Activated CD8-positive, alpha-beta memory T cell treated with anti-CD3 and anti-CD28 coated beads, Interleukin-2, amount 50 U/mL, for 1 hour (primary cell): ENCODE data around the gene CACHD1.
"Not testable (repeated sequence)": the region's sequence is repeated elsewhere in the genome, so short reads cannot be mapped to it uniquely, and the experiment has no call there.

Experiments
- DNase-seq: peaks from one replicate; pipeline ENCODE4 v3.0.0-alpha.2; 2020; ENCODE audit errors: extremely low read depth

CACHD1 gene

GRCh38 chr1:64696879-64697278, 226.9 kb downstream of the CACHD1 start:
- no peak for DNase-seq

DNA sequence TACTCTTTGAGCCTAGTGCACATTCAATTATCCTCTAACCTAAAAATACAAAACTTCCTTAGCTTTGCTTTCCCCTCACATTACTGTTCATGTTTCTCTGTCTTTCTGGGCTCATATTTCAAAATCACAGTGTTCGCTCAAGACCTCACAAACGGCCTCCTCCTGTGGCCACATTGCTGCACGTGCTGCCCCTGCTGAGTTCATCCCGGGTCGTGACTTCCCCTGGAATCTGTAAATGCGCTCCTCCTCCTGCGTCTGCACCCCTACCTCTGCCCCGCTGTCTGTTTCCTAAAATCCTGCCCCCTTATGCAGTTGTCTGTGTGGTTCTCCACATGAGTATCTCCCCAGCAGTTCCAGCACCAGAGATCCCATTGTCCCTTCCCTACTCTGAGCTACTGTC, 229.4 kb downstream of the CACHD1 start:
- no peak for DNase-seq

- no peak for DNase-seq
These were observed 231.1 kb downstream of the CACHD1 start for GRCh38 chr1:64701071-64701470.

DNA sequence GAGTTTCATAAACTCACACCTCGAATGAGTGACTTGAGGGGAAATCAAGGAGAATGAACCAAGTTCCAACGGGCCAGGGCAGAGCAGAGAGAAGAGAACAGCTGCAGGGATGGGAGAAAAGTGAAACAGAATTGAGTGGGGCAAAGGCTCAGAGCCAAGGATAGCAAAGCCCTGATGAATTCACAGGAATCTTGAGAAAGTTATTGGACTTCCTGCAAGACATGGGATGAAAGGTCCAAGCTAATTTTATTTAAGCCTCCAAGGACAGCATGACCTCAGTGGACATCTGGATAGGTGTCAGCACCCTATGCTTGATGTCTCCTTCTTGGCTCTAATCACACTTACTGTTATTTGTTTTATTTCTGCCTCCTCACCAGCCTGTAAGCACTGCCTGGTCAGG, 232.0 kb downstream of the CACHD1 start:
- no peak for DNase-seq

GRCh38 chr1:64702670-64703069, 232.7 kb downstream of the CACHD1 start:
- not testable (repeated sequence) for DNase-seq

DNA sequence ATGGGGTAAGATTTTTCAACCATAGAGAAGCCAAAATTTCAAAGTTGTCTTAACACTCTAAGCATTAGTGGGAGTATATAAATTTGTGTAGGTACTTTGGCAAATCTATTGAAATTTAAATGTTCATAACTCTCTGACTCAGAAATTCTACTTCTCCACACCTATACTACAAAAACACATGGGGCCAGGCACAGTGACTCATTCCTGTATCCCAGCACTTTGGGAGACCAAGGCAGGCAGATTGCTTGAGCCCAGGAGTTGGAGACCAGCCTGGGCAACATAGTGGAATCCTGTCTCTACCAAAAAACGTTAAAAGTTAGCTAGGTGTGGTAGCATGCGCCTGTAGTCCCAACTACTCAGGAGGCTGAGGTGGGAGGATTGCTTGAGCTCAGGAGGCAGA, 233.7 kb downstream of the CACHD1 start:
- DNase-seq = no peak

GRCh38 chr1:64705591-64705990, 235.7 kb downstream of the CACHD1 start:
- DNase-seq = no peak

DNA sequence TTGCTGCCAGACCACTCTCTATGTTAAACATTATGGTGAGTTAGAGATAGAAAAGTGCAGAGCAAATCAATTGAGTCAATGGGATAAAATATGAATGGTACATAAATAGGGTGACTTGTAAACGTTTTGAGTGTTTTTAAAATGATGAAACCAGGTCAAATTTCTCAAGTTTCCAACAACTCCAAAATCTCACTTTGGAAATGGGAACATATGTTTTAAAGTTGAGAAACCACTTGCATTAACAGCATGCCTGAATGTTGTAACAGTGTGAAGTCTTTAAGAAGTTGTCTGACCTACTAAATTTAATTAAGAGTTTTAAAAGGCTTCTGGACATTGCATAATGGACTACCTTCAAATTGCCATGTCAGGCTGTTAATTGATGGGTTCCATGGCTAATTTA, 241.3 kb downstream of the CACHD1 start:
- DNase-seq = no peak

- no peak for DNase-seq
These were observed 242.1 kb downstream of the CACHD1 start for GRCh38 chr1:64712049-64712448.

GRCh38 chr1:64715186-64715585, 245.3 kb downstream of the CACHD1 start:
- no peak for DNase-seq

DNA sequence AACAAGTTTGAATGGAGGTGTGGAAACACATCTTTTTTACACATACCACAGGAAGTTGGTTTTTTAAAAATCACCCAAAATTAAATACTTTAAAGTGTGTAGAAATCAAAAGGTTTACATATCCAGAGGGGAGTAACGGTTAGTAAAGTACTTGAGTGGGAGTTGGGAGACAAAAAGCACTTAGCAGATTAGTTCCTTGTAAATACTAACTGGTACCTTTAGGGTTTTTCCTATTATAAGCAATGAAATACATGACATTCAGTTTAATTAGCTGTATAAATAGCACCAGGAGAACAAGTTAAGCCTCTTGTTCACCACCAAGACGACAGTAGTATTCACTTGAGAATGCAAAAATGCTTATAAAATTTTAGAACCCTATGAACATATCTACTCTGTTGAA, 251.2 kb downstream of the CACHD1 start:
- DNase-seq = no peak

DNA sequence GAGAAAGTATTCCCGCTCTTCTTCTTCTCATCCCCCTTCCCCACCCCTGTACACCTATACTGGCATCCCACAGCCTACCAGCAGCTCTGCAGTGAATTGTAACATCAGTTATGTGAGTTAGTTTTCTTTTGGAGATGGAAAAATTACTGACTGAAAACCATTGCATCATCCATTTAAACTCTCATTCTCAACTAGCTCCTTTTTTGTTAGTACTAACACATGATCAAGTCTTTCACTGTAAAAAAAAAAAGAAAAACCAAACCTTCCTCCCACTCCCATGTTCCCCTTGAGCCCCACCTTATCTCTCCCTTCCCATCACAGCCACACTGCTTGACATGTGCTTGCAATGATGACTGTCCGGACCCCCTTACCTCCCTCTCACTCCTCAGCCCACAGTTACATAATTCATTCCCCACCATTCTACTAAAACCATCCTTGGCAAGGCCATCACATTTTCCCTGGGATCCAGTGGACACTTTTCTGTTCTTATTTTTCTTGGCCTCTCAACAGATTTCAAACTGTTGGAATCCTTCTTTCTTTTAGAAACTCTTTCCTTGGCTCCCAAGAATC, 251.7 kb downstream of the CACHD1 start:
- no peak for DNase-seq

DNA sequence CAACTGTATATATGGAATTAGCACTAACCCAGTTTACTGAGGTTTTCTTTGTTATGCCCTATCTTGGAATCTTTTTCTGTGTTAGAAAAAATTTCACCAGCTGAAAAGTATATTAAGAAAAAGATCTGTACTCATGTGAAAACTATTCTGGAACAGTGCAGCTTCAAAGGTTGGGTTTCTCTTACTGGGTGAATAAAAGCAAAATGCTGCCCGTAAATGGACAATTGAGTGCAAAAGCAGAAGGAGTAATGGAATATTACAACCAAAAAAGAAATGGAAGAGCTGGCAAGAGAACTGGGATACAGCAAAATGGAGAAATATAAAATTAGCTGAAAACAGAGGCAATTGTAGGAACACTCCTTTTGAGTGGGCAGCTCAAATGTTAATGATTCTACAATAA, 257.9 kb downstream of the CACHD1 start:
- no peak for DNase-seq

DNA sequence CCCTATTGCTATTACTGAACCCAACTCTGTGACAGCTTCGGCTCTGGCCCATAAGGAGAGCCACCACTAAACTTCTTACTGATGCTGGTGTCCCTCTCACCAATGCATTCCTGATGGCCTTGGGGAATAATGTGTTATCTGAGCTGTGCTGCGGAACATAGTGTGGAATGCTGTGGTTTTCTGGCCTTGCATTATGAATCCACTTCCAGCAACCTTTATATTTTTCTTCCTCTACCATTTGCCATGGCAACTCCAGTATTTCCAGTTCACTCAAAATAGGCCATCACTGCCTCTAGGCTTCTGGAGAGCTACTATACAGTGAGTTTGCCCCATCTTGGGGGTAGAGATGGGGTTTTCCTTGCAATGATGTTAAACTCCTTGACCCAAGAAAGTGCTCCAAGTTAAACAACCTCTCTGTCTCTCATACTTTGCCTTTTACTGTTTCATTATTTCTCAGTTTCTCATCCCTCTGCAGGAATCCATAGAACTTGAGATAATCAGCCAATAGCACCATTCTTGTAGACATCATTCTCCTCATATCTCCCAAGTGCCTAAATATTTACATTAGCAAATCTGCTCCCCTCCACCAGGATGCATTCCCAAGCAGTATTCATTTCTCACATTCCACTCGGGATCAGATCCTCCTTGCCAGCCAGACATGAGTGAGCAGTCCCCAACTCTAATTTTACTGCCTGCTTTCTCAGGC, 263.8 kb downstream of the CACHD1 start:
- no peak for DNase-seq

GRCh38 chr1:64734287-64734652, 264.3 kb downstream of the CACHD1 start:
- no peak for DNase-seq

DNA sequence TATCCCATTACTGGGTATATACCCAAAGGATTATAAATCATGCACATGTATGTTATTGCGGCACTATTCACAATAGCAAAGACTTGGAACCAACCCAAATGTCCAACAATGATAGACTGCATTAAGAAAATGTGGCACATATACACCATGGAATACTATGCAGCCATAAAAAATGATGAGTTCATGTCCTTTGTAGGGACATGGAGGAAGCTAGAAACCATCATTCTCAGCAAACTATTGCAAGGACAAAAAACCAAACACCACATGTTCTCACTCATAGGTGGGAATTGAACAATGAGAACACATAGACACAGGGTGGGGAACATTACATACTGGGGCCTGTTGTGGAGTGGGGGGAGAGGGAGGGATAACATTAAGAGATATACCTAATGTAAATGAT, 270.8 kb downstream of the CACHD1 start:
- not testable (repeated sequence) for DNase-seq
